H9 (cell line): ENCODE measurements around the gene PDXDC1. TPM values are rescaled to one million over a fixed set of nuclear protein-coding genes. Genes with fewer than 3 reads are reported as not detected.
"Not testable (repeated sequence)": the region's sequence is repeated elsewhere in the genome, so short reads cannot be mapped to it uniquely, and the experiment has no call there.

Experiments
- DNase-seq: peaks from one replicate; pipeline ENCODE4 v3.0.0-alpha.2; 2017
- H2AFZ ChIP-seq: one replicate; pipeline ENCODE4 v1.6.1; 2013; ENCODE audit warnings: mild to moderate bottlenecking, low read length, control low read depth, moderate library complexity
- H2AK5ac ChIP-seq: 2 replicates; pipeline ENCODE4 v1.6.1; 2013; ENCODE audit warnings: low read length, control low read depth, mixed read lengths; ENCODE audit not compliant: insufficient read length
- H2BK120ac ChIP-seq: one replicate; pipeline ENCODE4 v1.6.1; 2013; ENCODE audit warnings: low read depth, mild to moderate bottlenecking, low read length, control low read depth, inconsistent platforms; ENCODE audit not compliant: poor library complexity, severe bottlenecking
- H2BK12ac ChIP-seq: 2 replicates; pipeline ENCODE4 v1.6.1; 2013; ENCODE audit warnings: low read length, control low read depth, mixed read lengths, low read depth; ENCODE audit not compliant: insufficient read length
- H2BK15ac ChIP-seq: 2 replicates; pipeline ENCODE4 v1.6.1; 2013; ENCODE audit warnings: low read depth, low read length, control low read depth
- H2BK20ac ChIP-seq: one replicate; pipeline ENCODE4 v1.6.1; 2013; ENCODE audit warnings: low read depth, mild to moderate bottlenecking, low read length, control low read depth, inconsistent platforms; ENCODE audit not compliant: poor library complexity, severe bottlenecking
- H2BK5ac ChIP-seq: 2 replicates; pipeline ENCODE4 v1.6.1; 2013; ENCODE audit warnings: low read length, control low read depth, mixed read lengths; ENCODE audit not compliant: insufficient read length
- H3K14ac ChIP-seq: 2 replicates; pipeline ENCODE4 v1.6.1; 2013; ENCODE audit warnings: low read length, control low read depth; ENCODE audit not compliant: insufficient read depth
- H3K18ac ChIP-seq: 2 replicates; pipeline ENCODE4 v1.6.1; 2013; ENCODE audit warnings: low read depth, mild to moderate bottlenecking, mixed read lengths, low read length, control low read depth; ENCODE audit not compliant: insufficient read length
- H3K23ac ChIP-seq: 2 replicates; pipeline ENCODE4 v1.6.1; 2013; ENCODE audit warnings: low read length, control low read depth, mixed read lengths, low read depth; ENCODE audit not compliant: insufficient read length
- H3K23me2 ChIP-seq: 2 replicates; pipeline ENCODE4 v1.6.1; 2013; ENCODE audit warnings: low read depth, mild to moderate bottlenecking, mixed read lengths, low read length, control low read depth; ENCODE audit not compliant: insufficient read length, poor library complexity, severe bottlenecking
- H3K27ac ChIP-seq: 2 replicates; pipeline ENCODE4 v1.5.1; 2013; ENCODE audit warnings: low read length, control low read depth, mixed read lengths, low read depth; ENCODE audit not compliant: insufficient read length
- H3K27me3 ChIP-seq: 2 replicates; pipeline ENCODE4 v1.6.1; 2013; ENCODE audit warnings: low read length, control low read depth, inconsistent platforms; ENCODE audit not compliant: insufficient read depth
- H3K4ac ChIP-seq: 2 replicates; pipeline ENCODE4 v1.6.1; 2013; ENCODE audit warnings: low read depth, mild to moderate bottlenecking, control low read depth, inconsistent platforms, low read length, moderate library complexity
- H3K4me1 ChIP-seq: 2 replicates; pipeline ENCODE4 v1.6.1; 2013; ENCODE audit warnings: low read length, control low read depth, inconsistent platforms; ENCODE audit not compliant: insufficient read depth
- H3K4me2 ChIP-seq: 2 replicates; pipeline ENCODE4 v1.6.1; 2013; ENCODE audit warnings: low read length, control low read depth, mixed read lengths; ENCODE audit not compliant: insufficient read length, insufficient read depth
- H3K56ac ChIP-seq: 2 replicates; pipeline ENCODE4 v1.6.1; 2013; ENCODE audit warnings: low read depth, mild to moderate bottlenecking, mixed read lengths, low read length, control low read depth; ENCODE audit not compliant: insufficient read length
- H3K79me1 ChIP-seq: 2 replicates; pipeline ENCODE4 v1.6.1; 2013; ENCODE audit warnings: low read depth, mild to moderate bottlenecking, moderate library complexity, low read length, control low read depth, inconsistent platforms; ENCODE audit not compliant: insufficient read depth, poor library complexity, severe bottlenecking
- H3K79me2 ChIP-seq: 2 replicates; pipeline ENCODE4 v1.6.1; 2013; ENCODE audit warnings: low read length, control low read depth, inconsistent platforms; ENCODE audit not compliant: insufficient read depth
- H3K9ac ChIP-seq: 2 replicates; pipeline ENCODE4 v1.6.1; 2013; ENCODE audit warnings: low read length, control low read depth, mixed read lengths; ENCODE audit not compliant: insufficient read length; ENCODE audit errors: extremely low read depth
- H3K9me3 ChIP-seq: one replicate; pipeline ENCODE4 v1.6.1; 2013; ENCODE audit warnings: low read depth, low read length, inconsistent platforms; ENCODE audit not compliant: control insufficient read depth
- H3T11ph ChIP-seq: one replicate; pipeline ENCODE4 v1.6.1; 2013; ENCODE audit warnings: mild to moderate bottlenecking, low read length, control low read depth, inconsistent platforms
- H4K20me1 ChIP-seq: one replicate; pipeline ENCODE4 v1.6.1; 2013; ENCODE audit not compliant: control insufficient read depth, insufficient read length, insufficient read depth
- H4K5ac ChIP-seq: 2 replicates; pipeline ENCODE4 v1.6.1; 2013; ENCODE audit warnings: low read depth, mild to moderate bottlenecking, mixed read lengths, low read length, control low read depth; ENCODE audit not compliant: insufficient read length
- H4K8ac ChIP-seq: replicated peaks from 2 replicates; pipeline ENCODE4 v1.6.1; 2013; ENCODE audit warnings: low read length, control low read depth, mixed read lengths, low read depth; ENCODE audit not compliant: insufficient read length
- H4K91ac ChIP-seq: 2 replicates; pipeline ENCODE4 v1.6.1; 2013; ENCODE audit warnings: low read depth, mild to moderate bottlenecking, moderate library complexity, mixed read lengths, low read length, control low read depth; ENCODE audit not compliant: insufficient read length
- H3K27ac Mint-ChIP-seq, 3 experiments: 2 replicates in 2 of 3; 3 replicates in 1 of 3; pipeline ENCODE4 v1.8.0; 2020 to 2021; ENCODE audit warnings: mixed read lengths in 3 of 3, mild to moderate bottlenecking in 1 of 3, moderate library complexity in 1 of 3
- H3K27me3 Mint-ChIP-seq: 2 replicates; pipeline ENCODE4 v1.8.0; 2021; ENCODE audit warnings: low read depth, mild to moderate bottlenecking, moderate library complexity, mixed read lengths
- H3K36me3 Mint-ChIP-seq, 3 experiments: 2 replicates in 2 of 3; 3 replicates in 1 of 3; pipeline ENCODE4 v1.8.0; 2020 to 2021; ENCODE audit warnings: low read depth in 3 of 3, mixed read lengths in 3 of 3; ENCODE audit not compliant: insufficient read depth in 1 of 3
- H3K4me1 Mint-ChIP-seq, 2 experiments: 2 replicates each; pipeline ENCODE4 v1.8.0; 2020; ENCODE audit warnings: mixed read lengths in 2 of 2
- H3K4me3 Mint-ChIP-seq, 2 experiments: 2 replicates in 1 of 2; 3 replicates in 1 of 2; pipeline ENCODE4 v1.8.0; 2020 to 2021; ENCODE audit warnings: mild to moderate bottlenecking in 2 of 2, mixed read lengths in 2 of 2, moderate library complexity in 1 of 2
- H3K9me3 Mint-ChIP-seq, 2 experiments: 2 replicates in 1 of 2; 3 replicates in 1 of 2; pipeline ENCODE4 v1.8.0; 2020; ENCODE audit warnings: mild to moderate bottlenecking in 2 of 2, mixed read lengths in 2 of 2, moderate library complexity in 1 of 2
- WGBS: extraction: QIAGEN DNeasy Blood & Tissue Kit; methylation state at CpG from one replicate; pipeline ENCODE4 v1.1.7; 2013; ENCODE audit warnings: missing lambda C conversion rate, low lambda C conversion rate, mixed read lengths; ENCODE audit not compliant: insufficient read length; ENCODE audit errors: extremely low coverage; 5-methylcytosine and 5-hydroxymethylcytosine counted together
- total RNA-seq: library from RNA; stranded (reverse); gene quantifications from 2 replicates; pipeline ENCODE4 v1.2.1, GENCODE V29; 2021

The PDXDC1 gene
- total RNA-seq, 1 experiment from 2014 or later = 112 TPM

GRCh38 chr16:15154005-15154404, 179.2 kb downstream of the PDXDC1 start:
- DNase-seq, H3K4ac ChIP-seq, H3K23me2 ChIP-seq, H3T11ph ChIP-seq, H3K27ac ChIP-seq, H4K20me1 ChIP-seq, H4K91ac ChIP-seq, H3K79me2 ChIP-seq, H4K5ac ChIP-seq, H3K79me1 ChIP-seq, H3K27ac Mint-ChIP-seq, H2BK5ac ChIP-seq, H2AFZ ChIP-seq, H3K27me3 ChIP-seq, H2BK120ac ChIP-seq, H3K36me3 Mint-ChIP-seq, H3K23ac ChIP-seq, H2BK15ac ChIP-seq, H3K14ac ChIP-seq, H3K18ac ChIP-seq, H2BK12ac ChIP-seq, H3K4me2 ChIP-seq, H3K9me3 Mint-ChIP-seq, H3K4me1 Mint-ChIP-seq, H2AK5ac ChIP-seq, H4K8ac ChIP-seq, H3K27me3 Mint-ChIP-seq, H3K56ac ChIP-seq, H2BK20ac ChIP-seq, H3K4me1 ChIP-seq, H3K9me3 ChIP-seq: not testable (repeated sequence)
- no CpG with 5 or more reads among the region's 48 CpGs for WGBS
- H3K9ac ChIP-seq = peak overlapping the region; percentile 7
- peak overlapping the region; percentile 69 to 81 for H3K4me3 Mint-ChIP-seq

- H3K4ac ChIP-seq, H3K27me3 Mint-ChIP-seq, H3K18ac ChIP-seq, H3K36me3 Mint-ChIP-seq, H2BK20ac ChIP-seq, H3K79me2 ChIP-seq, H2AFZ ChIP-seq, H3K14ac ChIP-seq, H2BK15ac ChIP-seq, H4K91ac ChIP-seq, H3K9me3 Mint-ChIP-seq, H3K9me3 ChIP-seq, H3K27ac ChIP-seq, H3K4me1 ChIP-seq, H3K79me1 ChIP-seq, H3K56ac ChIP-seq, H4K5ac ChIP-seq, H3K9ac ChIP-seq, H4K8ac ChIP-seq, H3T11ph ChIP-seq, H2AK5ac ChIP-seq, H2BK5ac ChIP-seq, H3K27me3 ChIP-seq, H3K4me1 Mint-ChIP-seq, H2BK12ac ChIP-seq, H3K23ac ChIP-seq, H4K20me1 ChIP-seq, H3K23me2 ChIP-seq, H2BK120ac ChIP-seq: not testable (repeated sequence)
- Mint-ChIP-seq H3K4me3 (peak overlapping the region; percentile 72 to 83), H3K27ac (peak overlapping the region in 2 of 3 experiments; percentile 39 to 44; a peak in 1 of 7 replicates)
- no CpG with 5 or more reads among the region's 80 CpGs for WGBS
- peak overlapping the region; percentile 30 for H3K4me2 ChIP-seq
- DNase-seq = peak; percentile 83
These were observed 180.1 kb downstream of the PDXDC1 start for GRCh38 chr16:15154650-15155562.
